ENCODE measurements around the gene TASOR2. TPM values are rescaled to one million over a fixed set of nuclear protein-coding genes. Genes with fewer than 3 reads are reported as not detected.

The TASOR2 gene
- total and polyA plus RNA-seq, 2 donors (not counting 1 experiment from before 2014, with no cell fraction given), result 12.3 to 68.6 TPM

DNA sequence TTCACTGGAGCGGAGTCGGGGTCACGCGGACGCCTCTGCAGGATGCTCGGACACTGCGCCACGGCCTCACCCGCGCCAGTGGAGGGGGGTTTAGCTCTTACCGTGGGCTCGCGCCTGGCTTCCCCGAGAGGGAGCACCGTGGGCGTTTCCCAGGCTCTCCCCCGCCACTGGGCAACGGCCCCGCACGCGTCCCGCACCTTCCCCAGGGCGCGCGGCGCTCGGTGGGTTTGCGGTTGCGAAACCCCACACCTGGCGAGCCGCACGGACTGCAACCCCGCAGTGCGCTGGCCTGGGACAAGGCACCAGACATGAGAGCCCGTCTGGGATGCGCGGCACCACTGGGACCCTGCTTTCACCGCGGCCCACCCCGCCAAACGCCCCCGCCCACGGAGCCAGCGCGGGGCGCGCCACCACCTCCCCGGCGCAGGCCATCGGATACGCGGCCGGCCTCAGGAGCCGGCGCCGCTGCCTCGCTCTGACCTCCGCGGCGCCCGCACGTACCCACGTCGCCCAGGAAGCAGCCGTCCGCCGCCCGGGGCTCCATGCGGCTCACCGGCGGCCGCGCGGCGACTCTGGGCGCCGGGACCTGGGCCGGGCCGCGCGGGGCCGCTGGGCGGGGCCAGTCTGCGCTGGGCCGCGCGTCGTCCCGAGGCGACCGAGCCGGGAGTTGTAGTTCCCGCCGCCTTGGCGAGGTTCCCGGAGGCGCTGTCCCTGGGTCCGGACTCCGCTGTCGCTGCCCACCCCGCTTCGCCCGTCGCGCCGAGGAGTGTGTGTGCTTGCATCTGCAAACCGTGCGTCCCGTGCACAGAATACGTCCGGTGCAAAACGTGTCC is 18.4 kb upstream of the TASOR2 start, which contains the start of gene ASB13:
ASB13 (minus strand) TSS at position 588 of the 833 bp plus-strand sequence; CDS start at position 544, 44 bp downstream.
- peaks cover 4% of the 10 kb centered on the region for H3K27me3 Mint-ChIP-seq
- Histone ChIP-seq H3K27me3 (replicated peaks in 1 of 4; ENCODE audit: control extremely low read depth in 1 of 4, control insufficient read depth in 3 of 4, insufficient read depth in 4 of 4, low read length in 3 of 4) (no peaks in the 10 kb centered on the region), H3K79me2 (ENCODE audit: control insufficient read depth, insufficient read depth, low read length) (no peaks in the 10 kb centered on the region), H3K4me2 (replicated peaks; ENCODE audit: low read depth, low read length, poor library complexity, severe bottlenecking) (peak within 1 kb of the TSS; percentile 87), H3K4me1 (ENCODE audit: control insufficient read depth in 2 of 2, insufficient read depth in 2 of 2, low read length in 2 of 2) (peaks cover 14 to 15% of the 10 kb centered on the region in 2 donors), H3K9me3 (ENCODE audit: control extremely low read depth in 1 of 3, control insufficient read depth in 2 of 3, insufficient read depth in 1 of 3, low read length in 2 of 3) (no peaks in the 10 kb centered on the region), H3K9ac (ENCODE audit: low read length) (peak within 1 kb of the TSS; percentile 76), H3K27ac (ENCODE audit: low read length in 2 of 2) (no peak within 1 kb of the TSS), H2AFZ (ENCODE audit: insufficient read depth, low read depth, low read length, poor library complexity, severe bottlenecking) (peak within 1 kb of the TSS; percentile 87), H4K20me1 (ENCODE audit: control insufficient read depth, insufficient read depth, low read length, poor library complexity, severe bottlenecking) (no peaks in the 10 kb centered on the region), H3K4me3 (ENCODE audit: control extremely low read depth in 1 of 5, extremely low read depth in 1 of 5, insufficient read depth in 1 of 5, low read depth in 2 of 5, low read length in 4 of 5) (peak within 1 kb of the TSS; percentile 64 to 80 (median 68)), H3K36me3 (replicated peaks in 1 of 2; ENCODE audit: control extremely low read depth in 1 of 2, control insufficient read depth in 1 of 2, extremely low read depth in 1 of 2, insufficient read depth in 2 of 2, low read length in 1 of 2) (no peaks in the 10 kb centered on the region)
- intact Hi-C loops (cut with micrococcal nuclease), result no loop called here
- H3K4me1 Mint-ChIP-seq, result peaks cover 20% of the 10 kb centered on the region
- WGBS (ENCODE audit: insufficient coverage), result under 1% methylated on average over 112 of the region's 112 CpGs
- ATAC-seq (ENCODE audit: low read depth) (peak; percentile 84), DNase-seq (peak; percentile 47)
- ChIA-PET CTCF (interaction anchor here (1.6 kb wide), 1 partner anchor 43 kb away, joined by 3 read pairs; no protein-coding TSS in a partner anchor), POLR2A (no interaction called here)
- no peaks in the 10 kb centered on the region for H3K9me3 Mint-ChIP-seq (ENCODE audit: insufficient read depth)
- peak within 1 kb of the TSS; percentile 96 for H3K4me3 Mint-ChIP-seq
- peak within 1 kb of the TSS; percentile 32 for H3K27ac Mint-ChIP-seq
- TF ChIP-seq, protein P1, sequence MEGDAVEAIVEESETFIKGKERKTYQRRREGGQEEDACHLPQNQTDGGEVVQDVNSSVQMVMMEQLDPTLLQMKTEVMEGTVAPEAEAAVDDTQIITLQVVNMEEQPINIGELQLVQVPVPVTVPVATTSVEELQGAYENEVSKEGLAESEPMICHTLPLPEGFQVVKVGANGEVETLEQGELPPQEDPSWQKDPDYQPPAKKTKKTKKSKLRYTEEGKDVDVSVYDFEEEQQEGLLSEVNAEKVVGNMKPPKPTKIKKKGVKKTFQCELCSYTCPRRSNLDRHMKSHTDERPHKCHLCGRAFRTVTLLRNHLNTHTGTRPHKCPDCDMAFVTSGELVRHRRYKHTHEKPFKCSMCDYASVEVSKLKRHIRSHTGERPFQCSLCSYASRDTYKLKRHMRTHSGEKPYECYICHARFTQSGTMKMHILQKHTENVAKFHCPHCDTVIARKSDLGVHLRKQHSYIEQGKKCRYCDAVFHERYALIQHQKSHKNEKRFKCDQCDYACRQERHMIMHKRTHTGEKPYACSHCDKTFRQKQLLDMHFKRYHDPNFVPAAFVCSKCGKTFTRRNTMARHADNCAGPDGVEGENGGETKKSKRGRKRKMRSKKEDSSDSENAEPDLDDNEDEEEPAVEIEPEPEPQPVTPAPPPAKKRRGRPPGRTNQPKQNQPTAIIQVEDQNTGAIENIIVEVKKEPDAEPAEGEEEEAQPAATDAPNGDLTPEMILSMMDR (IDR thresholded peaks at IDR 0.05), result no peak

Measured in B cell (primary cell).